Epithelial cell of esophagus (primary cell): ENCODE data around the gene CEP70.

Source experiments
- DNase-seq: peaks from one replicate; pipeline ENCODE4 v3.0.0; 2010; ENCODE audit warnings: low read depth
- H3K4me3 ChIP-seq: 2 replicates; pipeline ENCODE4 v1.5.1; 2011; ENCODE audit warnings: mild to moderate bottlenecking, low read length, control low read depth
- TF ChIP-seq, protein P1 (sequence below): IDR thresholded peaks from 2 replicates; pipeline ENCODE4 v1.5.1; 2011; ENCODE audit warnings: low read depth, mild to moderate bottlenecking, low read length, control low read depth, inconsistent platforms; ENCODE audit not compliant: insufficient read depth; ENCODE audit errors: missing control alignments

Gene CEP70

DNA sequence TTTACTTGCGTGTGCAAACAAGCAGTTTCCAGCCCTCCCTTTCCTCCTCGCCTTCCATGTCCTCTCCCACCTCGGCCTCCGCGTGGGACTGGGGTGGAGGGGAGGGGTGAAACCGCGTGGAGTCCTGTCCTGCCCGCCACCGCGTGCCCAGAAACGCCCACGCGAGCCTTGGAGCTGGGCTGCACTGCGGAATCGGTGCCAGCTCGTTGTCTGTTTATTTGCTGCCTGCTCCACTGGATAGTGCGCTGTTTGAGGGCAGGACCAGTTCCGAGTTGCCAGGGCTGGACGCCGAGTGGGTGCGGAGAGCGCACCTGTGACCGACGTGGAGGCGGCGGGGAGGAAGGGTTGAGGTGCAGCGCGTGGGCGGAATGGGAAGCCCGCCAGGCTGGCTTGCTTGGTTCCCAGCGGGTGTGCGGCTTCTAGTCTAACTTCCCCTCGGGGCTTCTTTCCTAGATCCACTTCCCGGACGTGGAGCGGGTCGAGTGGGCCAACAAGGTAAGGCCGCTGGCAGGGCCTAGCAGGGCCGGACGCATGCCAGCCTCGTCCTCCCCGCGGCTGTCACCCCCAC lies 142.4 kb downstream of the CEP70 start:
- TF ChIP-seq, protein P1, sequence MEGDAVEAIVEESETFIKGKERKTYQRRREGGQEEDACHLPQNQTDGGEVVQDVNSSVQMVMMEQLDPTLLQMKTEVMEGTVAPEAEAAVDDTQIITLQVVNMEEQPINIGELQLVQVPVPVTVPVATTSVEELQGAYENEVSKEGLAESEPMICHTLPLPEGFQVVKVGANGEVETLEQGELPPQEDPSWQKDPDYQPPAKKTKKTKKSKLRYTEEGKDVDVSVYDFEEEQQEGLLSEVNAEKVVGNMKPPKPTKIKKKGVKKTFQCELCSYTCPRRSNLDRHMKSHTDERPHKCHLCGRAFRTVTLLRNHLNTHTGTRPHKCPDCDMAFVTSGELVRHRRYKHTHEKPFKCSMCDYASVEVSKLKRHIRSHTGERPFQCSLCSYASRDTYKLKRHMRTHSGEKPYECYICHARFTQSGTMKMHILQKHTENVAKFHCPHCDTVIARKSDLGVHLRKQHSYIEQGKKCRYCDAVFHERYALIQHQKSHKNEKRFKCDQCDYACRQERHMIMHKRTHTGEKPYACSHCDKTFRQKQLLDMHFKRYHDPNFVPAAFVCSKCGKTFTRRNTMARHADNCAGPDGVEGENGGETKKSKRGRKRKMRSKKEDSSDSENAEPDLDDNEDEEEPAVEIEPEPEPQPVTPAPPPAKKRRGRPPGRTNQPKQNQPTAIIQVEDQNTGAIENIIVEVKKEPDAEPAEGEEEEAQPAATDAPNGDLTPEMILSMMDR, result no peak
- DNase-seq, result no peak
- no peak overlapping the region for H3K4me3 ChIP-seq

GRCh38 chr3:138450704-138451424 lies 143.2 kb downstream of the CEP70 start:
- no peak overlapping the region for H3K4me3 ChIP-seq
- DNase-seq, result no peak
- TF ChIP-seq, protein P1, result no peak

DNA sequence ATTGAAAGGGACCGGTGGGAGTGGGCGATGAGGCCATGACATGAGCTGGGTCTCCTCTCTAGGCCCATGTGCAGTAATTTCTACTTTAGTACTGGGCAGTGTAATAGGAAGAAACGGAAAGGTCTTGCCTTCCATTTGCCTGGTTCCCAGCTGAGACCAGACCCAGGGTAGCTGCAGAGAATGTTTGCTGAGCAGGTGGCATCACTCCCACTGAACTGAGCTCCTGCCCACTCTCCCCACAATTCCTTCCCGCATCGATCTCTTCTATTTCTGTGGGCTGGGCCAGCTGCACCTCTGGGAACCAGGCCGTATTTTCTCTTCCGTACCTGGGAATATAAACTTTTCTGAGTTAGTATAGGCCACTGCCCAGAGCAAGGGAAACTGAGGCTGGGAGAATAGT lies 143.9 kb downstream of the CEP70 start:
- no peak for DNase-seq
- H3K4me3 ChIP-seq, result no peak overlapping the region
- TF ChIP-seq, protein P1, result no peak

GRCh38 chr3:138449490-138449889 lies 144.6 kb downstream of the CEP70 start:
- no peak overlapping the region for H3K4me3 ChIP-seq
- no peak for DNase-seq
- TF ChIP-seq, protein P1, result no peak

DNA sequence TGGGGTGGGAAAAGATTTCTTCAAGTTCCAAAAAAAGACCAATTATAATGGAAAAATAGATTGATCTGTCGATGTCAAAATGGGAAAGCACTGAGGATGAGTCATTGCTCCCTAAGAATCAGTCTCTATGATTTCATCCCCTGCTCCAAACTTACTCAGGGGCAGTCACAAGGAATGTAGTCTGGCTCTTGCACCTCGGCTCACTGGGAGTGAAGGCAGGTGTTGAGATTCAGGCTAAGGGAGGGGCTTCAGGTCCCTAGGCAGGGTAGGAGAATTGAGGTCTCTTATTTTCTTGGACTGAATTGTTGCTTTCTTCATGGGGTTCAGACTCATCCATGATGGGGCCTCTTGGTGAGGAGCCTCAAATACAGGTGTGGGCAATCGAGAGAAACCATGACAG lies 145.4 kb downstream of the CEP70 start:
- DNase-seq, result peak; percentile 24
- H3K4me3 ChIP-seq, result no peak overlapping the region
- TF ChIP-seq, protein P1, result no peak

GRCh38 chr3:138445654-138446053 lies 148.4 kb downstream of the CEP70 start:
- TF ChIP-seq, protein P1, result no peak
- no peak overlapping the region for H3K4me3 ChIP-seq
- DNase-seq, result no peak

DNA sequence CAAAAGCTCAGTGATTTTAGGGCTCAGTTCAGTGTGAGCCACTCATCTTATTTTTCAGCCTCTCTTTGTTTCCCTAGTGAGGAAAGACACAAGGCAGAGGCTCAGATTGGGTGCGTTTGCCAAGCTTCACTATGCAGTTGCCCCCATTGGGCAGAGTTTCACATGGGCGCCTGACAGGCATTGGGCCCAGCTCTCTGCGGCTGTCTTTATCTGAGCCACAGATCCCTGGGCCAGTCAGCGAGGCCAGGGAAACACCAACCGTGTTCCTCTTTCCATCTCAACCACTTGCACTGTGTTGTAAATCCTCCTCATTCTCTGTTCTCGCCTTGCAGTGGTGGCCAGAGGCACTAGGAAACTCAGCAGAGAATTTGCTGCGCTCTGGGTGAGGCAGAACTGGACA lies 148.8 kb downstream of the CEP70 start:
- TF ChIP-seq, protein P1, result no peak
- no peak for DNase-seq
- no peak overlapping the region for H3K4me3 ChIP-seq
